Tibial nerve (tissue), 4 donors: ENCODE results near the gene NELL1. TPM values are rescaled to one million over a fixed set of nuclear protein-coding genes. Genes with fewer than 3 reads are reported as not detected.

Experiments
- DNase-seq, 2 donors: peaks; one replicate each; pipeline ENCODE4 v3.0.0-alpha.2; 2019; ENCODE audit warnings: low spot score in 2 of 2
- H3K27ac ChIP-seq, 4 donors: fragments of 200-600 bp; sonication (generic) in 3 of 4; one replicate each; pipeline ENCODE4 v1.5.1; 2017 to 2019; ENCODE audit warnings: mild to moderate bottlenecking in 1 of 4
- H3K27me3 ChIP-seq, 2 donors: fragments of 200-600 bp; sonication (generic) in 1 of 2; one replicate each; pipeline versions ENCODE4 v1.5.1 to v1.6.0; 2017 to 2019
- H3K36me3 ChIP-seq, 3 donors: fragments of 200-600 bp; sonication (generic); one replicate each; pipeline ENCODE4 v1.5.1; 2018 to 2019
- H3K4me1 ChIP-seq, 4 donors: fragments of 200-600 bp; sonication (generic) in 3 of 4; one replicate each; pipeline ENCODE4 v1.5.1; 2017 to 2019
- H3K4me3 ChIP-seq, 4 donors: fragments of 200-600 bp; sonication (generic) in 3 of 4; one replicate each; pipeline ENCODE4 v1.5.1; 2017 to 2019; ENCODE audit warnings: mild to moderate bottlenecking in 1 of 4, moderate library complexity in 1 of 4
- H3K9me3 ChIP-seq, 4 donors: fragments of 200-600 bp; sonication (generic) in 3 of 4; one replicate each; pipeline ENCODE4 v1.5.1; 2017 to 2019
- EP300 ChIP-seq, 2 donors: sonication (generic); formaldehyde crosslinking; IDR thresholded peaks; one replicate each; pipeline ENCODE4 v1.6.1; 2017; ENCODE audit warnings: antibody characterized with exemption in 2 of 2, mild to moderate bottlenecking in 1 of 2
- POLR2A ChIP-seq, 2 donors: fragments of 450-650 bp; IDR thresholded peaks; one replicate each; pipeline ENCODE4 v1.6.1; 2017; ENCODE audit warnings: antibody characterized with exemption in 2 of 2, mild to moderate bottlenecking in 2 of 2, moderate library complexity in 2 of 2
- WGBS, 2 donors: methylation state at CpG; one replicate each; pipeline ENCODE4 v1.1.5; 2018; 5-methylcytosine and 5-hydroxymethylcytosine counted together
- total RNA-seq, 4 donors: library from RNA; depleted of rRNA; stranded (reverse); fragments of >200 nt; gene quantifications; one replicate each; pipeline ENCODE4 v1.1.0, GENCODE V29; 2016
- TF ChIP-seq, protein P1 (sequence below), 5 experiments: fragments of 200-600 bp in 3 of 5; fragments of 450-650 bp in 2 of 5; sonication (generic) in 3 of 5; IDR thresholded peaks; one replicate each; pipeline ENCODE4 v1.5.1; 2016 to 2019; ENCODE audit warnings: antibody characterized with exemption in 5 of 5, mild to moderate bottlenecking in 3 of 5, moderate library complexity in 2 of 5

NELL1 gene
- total RNA-seq, 4 donors from 2014 or later: not detected

DNA sequence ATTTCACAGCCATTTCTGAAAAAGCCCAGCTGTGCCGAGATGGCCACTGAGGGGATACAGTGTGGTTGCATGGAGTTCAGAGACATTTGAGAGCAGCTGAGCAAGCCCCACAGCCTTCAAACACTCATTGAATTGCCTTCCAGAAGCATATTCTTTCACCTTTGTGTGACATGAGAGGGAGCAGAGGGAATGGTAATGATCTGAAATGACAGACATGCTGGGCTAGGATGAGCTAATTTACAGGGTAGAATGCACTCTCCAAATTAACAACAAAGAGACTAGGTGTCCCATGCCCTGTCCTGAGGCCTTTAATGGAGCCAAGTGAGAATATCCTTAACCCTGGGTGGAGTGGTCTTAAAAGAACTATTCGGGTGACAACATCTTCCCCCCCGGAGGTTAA, 585.4 kb downstream of the NELL1 start:
- H3K4me1 ChIP-seq: no peaks in the 10 kb centered on the region
- DNase-seq: no peak
- TF ChIP-seq, protein P1, sequence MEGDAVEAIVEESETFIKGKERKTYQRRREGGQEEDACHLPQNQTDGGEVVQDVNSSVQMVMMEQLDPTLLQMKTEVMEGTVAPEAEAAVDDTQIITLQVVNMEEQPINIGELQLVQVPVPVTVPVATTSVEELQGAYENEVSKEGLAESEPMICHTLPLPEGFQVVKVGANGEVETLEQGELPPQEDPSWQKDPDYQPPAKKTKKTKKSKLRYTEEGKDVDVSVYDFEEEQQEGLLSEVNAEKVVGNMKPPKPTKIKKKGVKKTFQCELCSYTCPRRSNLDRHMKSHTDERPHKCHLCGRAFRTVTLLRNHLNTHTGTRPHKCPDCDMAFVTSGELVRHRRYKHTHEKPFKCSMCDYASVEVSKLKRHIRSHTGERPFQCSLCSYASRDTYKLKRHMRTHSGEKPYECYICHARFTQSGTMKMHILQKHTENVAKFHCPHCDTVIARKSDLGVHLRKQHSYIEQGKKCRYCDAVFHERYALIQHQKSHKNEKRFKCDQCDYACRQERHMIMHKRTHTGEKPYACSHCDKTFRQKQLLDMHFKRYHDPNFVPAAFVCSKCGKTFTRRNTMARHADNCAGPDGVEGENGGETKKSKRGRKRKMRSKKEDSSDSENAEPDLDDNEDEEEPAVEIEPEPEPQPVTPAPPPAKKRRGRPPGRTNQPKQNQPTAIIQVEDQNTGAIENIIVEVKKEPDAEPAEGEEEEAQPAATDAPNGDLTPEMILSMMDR (IDR thresholded peaks at IDR 0.05): no peak
- H3K27me3 ChIP-seq: no peaks in the 10 kb centered on the region
- no peaks in the 10 kb centered on the region for H3K36me3 ChIP-seq
- WGBS, 2 donors: 66 to 69% methylated on average over 3 of the region's 3 CpGs
- H3K4me3 ChIP-seq: no peak overlapping the region
- H3K9me3 ChIP-seq: no peaks in the 10 kb centered on the region
- no peak overlapping the region for H3K27ac ChIP-seq

GRCh38 chr11:21257461-21257860, 588.1 kb downstream of the NELL1 start:
- Histone ChIP-seq H3K36me3 (no peaks in the 10 kb centered on the region), H3K9me3 (no peaks in the 10 kb centered on the region), H3K27me3 (no peaks in the 10 kb centered on the region), H3K4me1 (no peaks in the 10 kb centered on the region), H3K4me3 (no peak overlapping the region), H3K27ac (no peak overlapping the region)
- no peak for TF ChIP-seq EP300 (IDR thresholded peaks at IDR 0.05)
- TF ChIP-seq POLR2A (IDR thresholded peaks at IDR 0.05): no peak
- TF ChIP-seq, protein P1 (IDR thresholded peaks at IDR 0.05): no peak
- DNase-seq: no peak

DNA sequence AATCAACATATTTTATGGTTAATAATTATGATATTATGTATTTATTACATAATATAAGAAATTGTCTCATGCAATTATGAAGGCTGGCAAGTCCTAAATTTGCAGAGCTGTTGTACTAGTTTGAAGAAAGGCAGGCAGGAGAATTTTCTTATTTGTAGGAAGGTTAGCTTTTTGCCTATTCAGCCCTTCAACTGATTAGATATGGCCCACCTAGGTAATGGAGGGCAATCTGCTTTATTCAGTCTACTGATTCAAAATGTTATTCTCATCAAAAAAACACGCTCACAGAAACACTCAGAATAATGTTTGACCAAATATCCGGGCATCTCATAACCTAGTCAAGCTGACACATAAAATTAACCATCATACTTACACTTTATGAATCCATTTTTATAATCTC, 589.0 kb downstream of the NELL1 start:
- Histone ChIP-seq H3K4me3 (no peak overlapping the region), H3K9me3 (no peaks in the 10 kb centered on the region), H3K27ac (no peak overlapping the region), H3K36me3 (no peaks in the 10 kb centered on the region), H3K4me1 (no peaks in the 10 kb centered on the region), H3K27me3 (no peaks in the 10 kb centered on the region)
- 76 to 79% methylated on average over 2 of the region's 2 CpGs for WGBS, 2 donors
- TF ChIP-seq EP300 (IDR thresholded peaks at IDR 0.05) (no peak), POLR2A (IDR thresholded peaks at IDR 0.05) (no peak)
- TF ChIP-seq, protein P1 (IDR thresholded peaks at IDR 0.05): no peak
- no peak for DNase-seq

- no peaks in the 10 kb centered on the region for H3K27me3 ChIP-seq
- no peak for DNase-seq
- H3K4me1 ChIP-seq: no peaks in the 10 kb centered on the region
- H3K4me3 ChIP-seq: no peak overlapping the region
- no peak overlapping the region for H3K27ac ChIP-seq
- TF ChIP-seq, protein P1 (IDR thresholded peaks at IDR 0.05): no peak
- TF ChIP-seq EP300 (IDR thresholded peaks at IDR 0.05): no peak
- no peak for TF ChIP-seq POLR2A (IDR thresholded peaks at IDR 0.05)
- no peaks in the 10 kb centered on the region for H3K9me3 ChIP-seq
- H3K36me3 ChIP-seq: no peaks in the 10 kb centered on the region
These were observed 590.7 kb downstream of the NELL1 start for GRCh38 chr11:21260101-21260500.

GRCh38 chr11:21262992-21263391, 593.6 kb downstream of the NELL1 start:
- no peaks in the 10 kb centered on the region for H3K27me3 ChIP-seq
- 41% methylated on average over 4 of the region's 4 CpGs for WGBS, 2 donors
- DNase-seq: no peak
- no peak overlapping the region for H3K27ac ChIP-seq
- TF ChIP-seq EP300 (IDR thresholded peaks at IDR 0.05) (no peak), POLR2A (IDR thresholded peaks at IDR 0.05) (no peak)
- TF ChIP-seq, protein P1 (IDR thresholded peaks at IDR 0.05): no peak
- H3K36me3 ChIP-seq: no peaks in the 10 kb centered on the region
- no peaks in the 10 kb centered on the region for H3K4me1 ChIP-seq
- H3K9me3 ChIP-seq: no peaks in the 10 kb centered on the region
- no peak overlapping the region for H3K4me3 ChIP-seq
